IMR-90 (cell line): Measurements from ENCODE around the gene CLDN24. TPM values are rescaled to one million over a fixed set of nuclear protein-coding genes. Genes with fewer than 3 reads are reported as not detected.

Source experiments
- ATAC-seq: fragments of 200-7000 bp; cut with Tn5 transposase; 2 replicates; pipeline ENCODE4 v1.9.1; 2020; ENCODE audit warnings: low read depth, mild to moderate bottlenecking, moderate library complexity
- BruUV-seq: library from RNA; stranded (reverse); fragments of 400-500 nt; replicated peaks from 2 replicates; lab custom pipeline; 2021; lab: Mats Ljungman, UMichigan
- CTCF ChIA-PET: fragments of 300-600 bp; formaldehyde crosslinking; extraction: SDS; loops from one replicate; lab custom pipeline; 2021; ENCODE audit warnings: antibody characterized with exemption; lab: Yijun Ruan, JAX
- POLR2A ChIA-PET: fragments of 300-600 bp; sonication (Branson Sonifier 250); formaldehyde crosslinking; loops from one replicate; lab custom pipeline; 2022; ENCODE audit warnings: antibody characterized with exemption; ENCODE audit not compliant: unreplicated experiment; lab: Charles Lee
- DNase-seq: peaks from one replicate; pipeline ENCODE4 v3.0.0; 2013
- H2AFZ ChIP-seq: replicated peaks from 2 replicates; pipeline ENCODE3; 2013; ENCODE audit warnings: low read length, mild to moderate bottlenecking; ENCODE audit not compliant: poor library complexity
- H2AK5ac ChIP-seq: 2 replicates; pipeline ENCODE4 v1.6.1; 2013; ENCODE audit warnings: low read depth, low read length, inconsistent platforms
- H2AK9ac ChIP-seq: replicated peaks from 2 replicates; pipeline ENCODE3; 2013; ENCODE audit warnings: mild to moderate bottlenecking, low read depth, low read length, moderate library complexity; ENCODE audit not compliant: poor library complexity
- H2BK120ac ChIP-seq: 2 replicates; pipeline ENCODE4 v1.6.1; 2013; ENCODE audit warnings: low read depth, low read length, inconsistent platforms
- H2BK15ac ChIP-seq: 3 replicates; pipeline ENCODE4 v1.6.1; 2013; ENCODE audit warnings: low read depth, low read length, inconsistent platforms
- H2BK20ac ChIP-seq: 2 replicates; pipeline ENCODE4 v1.6.1; 2013; ENCODE audit warnings: low read depth, mild to moderate bottlenecking, inconsistent platforms, low read length, moderate library complexity
- H2BK5ac ChIP-seq: 2 replicates; pipeline ENCODE4 v1.6.1; 2013; ENCODE audit warnings: mild to moderate bottlenecking, low read depth, low read length, inconsistent platforms; ENCODE audit not compliant: poor library complexity, severe bottlenecking
- H3K14ac ChIP-seq: replicated peaks from 2 replicates; pipeline ENCODE4 v1.6.1; 2013; ENCODE audit warnings: low read depth, low read length, inconsistent platforms
- H3K18ac ChIP-seq: 2 replicates; pipeline ENCODE4 v1.6.1; 2013; ENCODE audit warnings: low read depth, low read length, control low read depth
- H3K23ac ChIP-seq: 2 replicates; pipeline ENCODE4 v1.6.1; 2013; ENCODE audit warnings: low read depth, low read length, inconsistent platforms
- H3K27ac ChIP-seq: 2 replicates; pipeline ENCODE4 v1.5.1; 2013; ENCODE audit warnings: mild to moderate bottlenecking, control low read depth, low read length; ENCODE audit not compliant: insufficient read depth
- H3K27me3 ChIP-seq: 2 replicates; pipeline ENCODE4 v1.6.1; 2013; ENCODE audit warnings: low read length; ENCODE audit not compliant: control insufficient read depth, insufficient read depth
- H3K36me3 ChIP-seq: 2 replicates; pipeline ENCODE4 v1.6.1; 2013; ENCODE audit warnings: low read length, mixed read lengths; ENCODE audit not compliant: control insufficient read depth, insufficient read depth
- H3K4ac ChIP-seq: 2 replicates; pipeline ENCODE4 v1.6.1; 2013; ENCODE audit warnings: low read depth, low read length, inconsistent platforms
- H3K4me1 ChIP-seq: 2 replicates; pipeline ENCODE4 v1.6.1; 2013; ENCODE audit warnings: low read length, mixed read lengths; ENCODE audit not compliant: control insufficient read depth, insufficient read depth
- H3K4me2 ChIP-seq: 2 replicates; pipeline ENCODE4 v1.6.1; 2013; ENCODE audit warnings: low read depth, mild to moderate bottlenecking, control low read depth, low read length, moderate library complexity
- H3K4me3 ChIP-seq: 2 replicates; pipeline ENCODE4 v1.5.1; 2013; ENCODE audit warnings: low read depth, mild to moderate bottlenecking, control low read depth, low read length, moderate library complexity; ENCODE audit not compliant: insufficient read depth
- H3K56ac ChIP-seq: 2 replicates; pipeline ENCODE4 v1.6.1; 2013; ENCODE audit warnings: low read length, inconsistent platforms; ENCODE audit not compliant: insufficient read depth; ENCODE audit errors: extremely low read depth
- H3K79me1 ChIP-seq, 2 experiments: 2 replicates each; pipeline ENCODE4 v1.6.1; 2013; ENCODE audit warnings: low read length in 2 of 2, inconsistent platforms in 1 of 2, low read depth in 1 of 2
- H3K9ac ChIP-seq: 2 replicates; pipeline ENCODE4 v1.6.1; 2013; ENCODE audit warnings: low read depth, low read length, control low read depth
- H3K9me1 ChIP-seq: 2 replicates; pipeline ENCODE4 v1.6.1; 2013; ENCODE audit warnings: low read length, inconsistent platforms; ENCODE audit not compliant: insufficient read depth
- H3K9me3 ChIP-seq: 2 replicates; pipeline ENCODE4 v1.6.1; 2013; ENCODE audit warnings: low read length; ENCODE audit not compliant: control insufficient read depth, insufficient read depth
- H4K20me1 ChIP-seq: 2 replicates; pipeline ENCODE4 v1.6.1; 2013; ENCODE audit warnings: low read length, inconsistent platforms; ENCODE audit not compliant: insufficient read depth
- H4K5ac ChIP-seq: 2 replicates; pipeline ENCODE4 v1.6.1; 2013; ENCODE audit warnings: mild to moderate bottlenecking, low read depth, low read length, control low read depth
- H4K8ac ChIP-seq, 2 experiments: 2 replicates each; pipeline ENCODE4 v1.6.1; 2013; ENCODE audit warnings: low read depth in 2 of 2, low read length in 2 of 2, control low read depth in 1 of 2, inconsistent platforms in 1 of 2
- H4K91ac ChIP-seq: 2 replicates; pipeline ENCODE4 v1.6.1; 2013; ENCODE audit warnings: low read depth, low read length, inconsistent platforms; ENCODE audit not compliant: insufficient read depth
- CEBPB ChIP-seq: IDR thresholded peaks from 2 replicates; pipeline ENCODE4 v1.6.1; 2012; ENCODE audit warnings: low read depth, low read length, improper control_type of control experiment
- RFX5 ChIP-seq: IDR thresholded peaks from 2 replicates; pipeline ENCODE4 v1.8.0; 2012; ENCODE audit warnings: low read depth, mild to moderate bottlenecking, low read length, moderate library complexity
- WGBS, 2 experiments: methylation state at CpG; one replicate each; pipeline versions ENCODE4 v1.1.5 to v1.1.7; 2013; ENCODE audit warnings: missing lambda C conversion rate in 2 of 2; ENCODE audit not compliant: insufficient read length in 1 of 2; ENCODE audit errors: extremely low coverage in 2 of 2; 5-methylcytosine and 5-hydroxymethylcytosine counted together
- dilution Hi-C: fragments of 300-500 bp; cut with HindIII; formaldehyde crosslinking; loops from one replicate; pipeline ENCODE4 v1.14.3; 2018; ENCODE audit warnings: low sequenced_read_pairs; ENCODE audit not compliant: unreplicated experiment
- in situ Hi-C: fragments of 300-500 bp; cut with MboI; formaldehyde crosslinking; loops from 3 replicates; pipeline ENCODE4 v1.14.3; 2019; ENCODE audit warnings: low sequenced_read_pairs, inconsistent platforms, mixed read lengths
- intact Hi-C: fragments of 100-400 bp; cut with micrococcal nuclease; formaldehyde crosslinking; loops from 2 replicates; pipeline ENCODE4 v1.10.0; 2022
- polyA plus RNA-seq, 3 experiments: library from polyadenylated mRNA; depleted of rRNA; stranded (reverse); fragments of >200 nt; gene quantifications; 2 replicates each; pipeline ENCODE4 v1.2.3, GENCODE V29; 2012; ENCODE audit warnings: low replicate concordance in 1 of 3
- total RNA-seq: library from RNA; depleted of rRNA; stranded (reverse); fragments of >200 nt; gene quantifications from 2 replicates; pipeline ENCODE4 v1.2.3, GENCODE V29; 2012
- TF ChIP-seq, protein P1 (sequence below): fragments of 150-350 bp; IDR thresholded peaks from 2 replicates; pipeline ENCODE4 v1.6.1; 2016; ENCODE audit warnings: low read depth, mild to moderate bottlenecking, low read length, moderate library complexity, borderline replicate concordance

The CLDN24 gene
- total and polyA plus RNA-seq, 2 of the 4 experiments (the other 2 are of a cell fraction), result not detected

DNA sequence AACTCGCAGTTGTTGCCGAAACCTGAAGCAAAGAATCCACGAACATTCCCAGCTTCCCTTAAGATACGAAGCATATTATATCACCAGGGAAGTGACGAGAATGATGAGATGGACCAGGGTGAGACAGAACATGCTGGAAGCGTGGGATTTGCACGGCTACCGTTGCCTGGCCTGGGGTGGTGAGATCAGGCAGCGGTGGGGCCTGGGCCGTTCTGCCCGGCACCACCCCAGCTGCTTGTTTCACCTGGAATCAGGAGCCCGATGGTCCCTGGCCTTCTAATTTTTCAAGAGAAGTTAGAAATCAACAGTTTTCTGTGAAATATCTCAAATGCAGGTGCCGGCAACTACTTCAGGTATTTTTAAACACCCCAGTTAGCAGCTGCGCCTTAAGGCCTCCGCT is 7.9 kb downstream of the CLDN24 start:
- H4K91ac ChIP-seq, result no peak overlapping the region
- no peak overlapping the region for H2BK20ac ChIP-seq
- in situ Hi-C loops (no loop called here), dilution Hi-C loops (no loop called here), intact Hi-C loops (loop anchor here (5.0 kb wide), 1 partner anchor 83 kb away; no protein-coding TSS in a partner anchor)
- no peak overlapping the region for H2AK9ac ChIP-seq
- peaks cover 37% of the 10 kb centered on the region for H3K36me3 ChIP-seq
- peaks cover 4% of the 10 kb centered on the region; the same call in 1 of the 2 replicates for H3K9me1 ChIP-seq
- ATAC-seq (no peak), DNase-seq (no peak)
- no peak overlapping the region for H2BK15ac ChIP-seq
- CTCF ChIA-PET, result interaction anchor here (0.8 kb wide), 1 partner anchor 134 kb away, joined by 4 read pairs; no protein-coding TSS in a partner anchor
- H2AFZ ChIP-seq, result no peak overlapping the region
- TF ChIP-seq RFX5, result no peak
- TF ChIP-seq, protein P1, sequence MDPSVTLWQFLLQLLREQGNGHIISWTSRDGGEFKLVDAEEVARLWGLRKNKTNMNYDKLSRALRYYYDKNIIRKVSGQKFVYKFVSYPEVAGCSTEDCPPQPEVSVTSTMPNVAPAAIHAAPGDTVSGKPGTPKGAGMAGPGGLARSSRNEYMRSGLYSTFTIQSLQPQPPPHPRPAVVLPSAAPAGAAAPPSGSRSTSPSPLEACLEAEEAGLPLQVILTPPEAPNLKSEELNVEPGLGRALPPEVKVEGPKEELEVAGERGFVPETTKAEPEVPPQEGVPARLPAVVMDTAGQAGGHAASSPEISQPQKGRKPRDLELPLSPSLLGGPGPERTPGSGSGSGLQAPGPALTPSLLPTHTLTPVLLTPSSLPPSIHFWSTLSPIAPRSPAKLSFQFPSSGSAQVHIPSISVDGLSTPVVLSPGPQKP, result no peak
- TF ChIP-seq CEBPB, result no peak
- no peak overlapping the region for H2AK5ac ChIP-seq
- no TSS peak for BruUV-seq
- no peak overlapping the region for H3K4me2 ChIP-seq
- H3K14ac ChIP-seq, result no peak overlapping the region
- no peak overlapping the region for H3K23ac ChIP-seq
- H3K18ac ChIP-seq, result no peak overlapping the region
- WGBS, 2 experiments, result no CpG with 5 or more reads among the region's 15 CpGs
- no peak overlapping the region for H3K27ac ChIP-seq
- H3K56ac ChIP-seq, result no peak overlapping the region
- POLR2A ChIA-PET, result no interaction called here
- no peak overlapping the region for H3K4me3 ChIP-seq
- no peak overlapping the region for H3K9ac ChIP-seq
- no peaks in the 10 kb centered on the region; the same call in 1 of the 2 replicates for H4K20me1 ChIP-seq
- H4K5ac ChIP-seq, result no peak overlapping the region
- no peak overlapping the region for H4K8ac ChIP-seq
- H3K4ac ChIP-seq, result no peak overlapping the region
- no peak overlapping the region for H2BK5ac ChIP-seq
- H3K79me1 ChIP-seq, result no peaks in the 10 kb centered on the region; a peak in 1 of 4 replicates
- no peaks in the 10 kb centered on the region for H3K27me3 ChIP-seq
- H2BK120ac ChIP-seq, result no peak overlapping the region
- H3K4me1 ChIP-seq, result peaks cover 4% of the 10 kb centered on the region; the same call in 1 of the 2 replicates
- no peaks in the 10 kb centered on the region for H3K9me3 ChIP-seq
